Measurements from ENCODE around the gene HSCB. TPM values are rescaled to one million over a fixed set of nuclear protein-coding genes. Genes with fewer than 3 reads are reported as not detected.

Gene HSCB
- total RNA-seq, 1 experiment from 2014 or later: 21.2 TPM

DNA sequence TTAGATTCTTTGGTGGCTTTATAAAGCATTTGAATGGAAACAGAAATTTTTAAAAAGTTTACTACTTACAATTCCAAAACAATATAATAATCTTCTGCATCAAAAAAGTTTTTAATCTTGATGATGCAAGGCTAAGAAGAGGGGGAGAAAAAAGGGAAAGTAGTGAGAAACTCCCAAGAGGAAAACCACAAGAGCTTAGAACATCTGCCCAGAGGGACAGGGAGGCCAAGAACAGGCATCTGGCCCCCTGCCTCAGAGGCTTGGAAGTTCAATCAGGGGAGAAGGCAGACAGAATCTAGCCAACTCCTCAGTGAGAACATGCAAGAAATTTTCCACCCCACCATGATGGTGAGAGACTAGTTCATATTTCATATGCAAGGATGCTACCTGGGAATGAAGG, 38.4 kb upstream of the HSCB start:
- H3K36me3 Mint-ChIP-seq (ENCODE audit: insufficient read depth in 1 of 3, low read depth in 3 of 3): peaks cover 38 to 56% (median 46%) of the 10 kb centered on the region in 3 experiments
- no peaks in the 10 kb centered on the region for H3K23me2 ChIP-seq (ENCODE audit: insufficient read length, low read depth, low read length, poor library complexity, severe bottlenecking)
- no peak overlapping the region for H3K9ac ChIP-seq (ENCODE audit: extremely low read depth, insufficient read length, low read length)
- no peak overlapping the region for H3K18ac ChIP-seq (ENCODE audit: insufficient read length, low read depth, low read length)
- H3K4me1 Mint-ChIP-seq: no peaks in the 10 kb centered on the region
- H3K4ac ChIP-seq (ENCODE audit: low read depth, low read length): no peak overlapping the region
- no peak overlapping the region for H4K5ac ChIP-seq (ENCODE audit: insufficient read length, low read depth, low read length)
- H2AFZ ChIP-seq (ENCODE audit: low read length): no peak overlapping the region
- no peak overlapping the region for H3K27ac ChIP-seq (ENCODE audit: insufficient read length, low read depth, low read length)
- H3K27me3 Mint-ChIP-seq (ENCODE audit: low read depth): no peaks in the 10 kb centered on the region
- H3K23ac ChIP-seq (ENCODE audit: insufficient read length, low read depth, low read length): no peak overlapping the region
- H4K20me1 ChIP-seq (ENCODE audit: control insufficient read depth, insufficient read depth, insufficient read length): no peaks in the 10 kb centered on the region
- H3T11ph ChIP-seq (ENCODE audit: low read length): no peak overlapping the region
- H2BK20ac ChIP-seq (ENCODE audit: low read depth, low read length, poor library complexity, severe bottlenecking): no peak overlapping the region
- no peak overlapping the region for H2AK5ac ChIP-seq (ENCODE audit: insufficient read length, low read length)
- no peak overlapping the region for H3K56ac ChIP-seq (ENCODE audit: insufficient read length, low read depth, low read length)
- no peak overlapping the region for H2BK12ac ChIP-seq (ENCODE audit: insufficient read length, low read depth, low read length)
- H3K27me3 ChIP-seq (ENCODE audit: insufficient read depth, low read length): no peaks in the 10 kb centered on the region
- H2BK15ac ChIP-seq (ENCODE audit: low read depth, low read length): no peak overlapping the region
- H4K91ac ChIP-seq (ENCODE audit: insufficient read length, low read depth, low read length): no peak overlapping the region
- H3K9me3 Mint-ChIP-seq: no peaks in the 10 kb centered on the region
- H3K79me1 ChIP-seq (ENCODE audit: insufficient read depth, low read depth, low read length, poor library complexity, severe bottlenecking): no peaks in the 10 kb centered on the region
- no peak for DNase-seq
- no peaks in the 10 kb centered on the region for H3K9me3 ChIP-seq (ENCODE audit: control insufficient read depth, low read depth, low read length)
- no peak overlapping the region for H2BK5ac ChIP-seq (ENCODE audit: insufficient read length, low read length)
- no peak overlapping the region for H3K27ac Mint-ChIP-seq
- H3K4me1 ChIP-seq (ENCODE audit: insufficient read depth, low read length): no peaks in the 10 kb centered on the region
- H3K4me3 Mint-ChIP-seq: no peak overlapping the region
- no peak overlapping the region for H3K4me2 ChIP-seq (ENCODE audit: insufficient read depth, insufficient read length, low read length)
- TF ChIP-seq, protein P1, sequence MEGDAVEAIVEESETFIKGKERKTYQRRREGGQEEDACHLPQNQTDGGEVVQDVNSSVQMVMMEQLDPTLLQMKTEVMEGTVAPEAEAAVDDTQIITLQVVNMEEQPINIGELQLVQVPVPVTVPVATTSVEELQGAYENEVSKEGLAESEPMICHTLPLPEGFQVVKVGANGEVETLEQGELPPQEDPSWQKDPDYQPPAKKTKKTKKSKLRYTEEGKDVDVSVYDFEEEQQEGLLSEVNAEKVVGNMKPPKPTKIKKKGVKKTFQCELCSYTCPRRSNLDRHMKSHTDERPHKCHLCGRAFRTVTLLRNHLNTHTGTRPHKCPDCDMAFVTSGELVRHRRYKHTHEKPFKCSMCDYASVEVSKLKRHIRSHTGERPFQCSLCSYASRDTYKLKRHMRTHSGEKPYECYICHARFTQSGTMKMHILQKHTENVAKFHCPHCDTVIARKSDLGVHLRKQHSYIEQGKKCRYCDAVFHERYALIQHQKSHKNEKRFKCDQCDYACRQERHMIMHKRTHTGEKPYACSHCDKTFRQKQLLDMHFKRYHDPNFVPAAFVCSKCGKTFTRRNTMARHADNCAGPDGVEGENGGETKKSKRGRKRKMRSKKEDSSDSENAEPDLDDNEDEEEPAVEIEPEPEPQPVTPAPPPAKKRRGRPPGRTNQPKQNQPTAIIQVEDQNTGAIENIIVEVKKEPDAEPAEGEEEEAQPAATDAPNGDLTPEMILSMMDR (conservative IDR thresholded peaks at IDR 0.05): no peak
- no peak overlapping the region for H3K14ac ChIP-seq (ENCODE audit: insufficient read depth, low read length)
- H3K79me2 ChIP-seq (ENCODE audit: insufficient read depth, low read length): no peaks in the 10 kb centered on the region
- no peak overlapping the region for H2BK120ac ChIP-seq (ENCODE audit: low read depth, low read length, poor library complexity, severe bottlenecking)
- no peak overlapping the region for H4K8ac ChIP-seq (replicated peaks; ENCODE audit: insufficient read length, low read depth, low read length)
